CD4-positive, alpha-beta T cell treated with Interferon alpha-2 for 1 hour (primary cell): Measurements from ENCODE around the gene ASGR2.

Experiments used
- DNase-seq, 2 donors: peaks; one replicate each; pipeline ENCODE4 v3.0.0-alpha.2; 2020 to 2022

ASGR2 gene

GRCh38 chr17:7058831-7059447, 55.7 kb downstream of the ASGR2 start:
- no peak for DNase-seq

- no peak for DNase-seq
Observed at GRCh38 chr17:7056386-7056785, 58.2 kb downstream of the ASGR2 start.
